ENCODE results near the gene ALX4.
A peak's percentile ranks its signal among the peaks of the same experiment; 100 is the strongest.

Gene ALX4

GRCh38 chr11:44309478-44310205 lies at the start of gene ALX4:
Gene ALX4 (minus strand): TSS chr11:44310139. CDS start chr11:44310062, 77 bp downstream.
- H3K27ac Mint-ChIP-seq = peak within 1 kb of the TSS; percentile 33
- no peaks in the 10 kb centered on the region for H3K36me3 Mint-ChIP-seq (ENCODE audit: low read depth)
- DNase-seq = peak; percentile 53
- H3K4me1 Mint-ChIP-seq (ENCODE audit: low read depth) = peaks cover 31% of the 10 kb centered on the region
- H3K27me3 Mint-ChIP-seq = peaks cover 96% of the 10 kb centered on the region
- H3K9me3 Mint-ChIP-seq = no peaks in the 10 kb centered on the region
- H3K4me3 Mint-ChIP-seq = peak within 1 kb of the TSS; percentile 52

GRCh38 chr11:44359162-44359561 lies 49.2 kb upstream of the ALX4 start:
- H3K9me3 Mint-ChIP-seq = no peaks in the 10 kb centered on the region
- no peak for DNase-seq
- no peaks in the 10 kb centered on the region for H3K4me1 Mint-ChIP-seq (ENCODE audit: low read depth)
- no peak overlapping the region for H3K4me3 Mint-ChIP-seq
- H3K27me3 Mint-ChIP-seq = peaks cover 33% of the 10 kb centered on the region
- H3K36me3 Mint-ChIP-seq (ENCODE audit: low read depth) = no peaks in the 10 kb centered on the region
- no peak overlapping the region for H3K27ac Mint-ChIP-seq

- Mint-ChIP-seq H3K9me3 (no peaks in the 10 kb centered on the region), H3K4me3 (no peak overlapping the region), H3K36me3 (ENCODE audit: low read depth) (no peaks in the 10 kb centered on the region), H3K27me3 (peaks cover 36% of the 10 kb centered on the region), H3K4me1 (ENCODE audit: low read depth) (no peaks in the 10 kb centered on the region), H3K27ac (no peak overlapping the region)
- no peak for DNase-seq
These were observed 48.8 kb upstream of the ALX4 start for GRCh38 chr11:44358713-44359112.

- Mint-ChIP-seq H3K4me3 (no peak overlapping the region), H3K9me3 (no peaks in the 10 kb centered on the region), H3K27me3 (peaks cover 40% of the 10 kb centered on the region), H3K4me1 (ENCODE audit: low read depth) (no peaks in the 10 kb centered on the region), H3K27ac (no peak overlapping the region), H3K36me3 (ENCODE audit: low read depth) (no peaks in the 10 kb centered on the region)
- no peak for DNase-seq
These were observed 47.8 kb upstream of the ALX4 start for GRCh38 chr11:44357711-44358110.

- no peak for DNase-seq
- Mint-ChIP-seq H3K4me1 (ENCODE audit: low read depth) (no peaks in the 10 kb centered on the region), H3K4me3 (no peak overlapping the region), H3K9me3 (no peaks in the 10 kb centered on the region), H3K27me3 (peaks cover 50% of the 10 kb centered on the region), H3K27ac (no peak overlapping the region), H3K36me3 (ENCODE audit: low read depth) (no peaks in the 10 kb centered on the region)
These were observed 46.4 kb upstream of the ALX4 start for GRCh38 chr11:44356351-44356750.

- no peak for DNase-seq
- no peak overlapping the region for H3K4me3 Mint-ChIP-seq
- H3K36me3 Mint-ChIP-seq (ENCODE audit: low read depth) = no peaks in the 10 kb centered on the region
- no peaks in the 10 kb centered on the region for H3K4me1 Mint-ChIP-seq (ENCODE audit: low read depth)
- H3K27me3 Mint-ChIP-seq = peaks cover 62% of the 10 kb centered on the region
- no peak overlapping the region for H3K27ac Mint-ChIP-seq
- H3K9me3 Mint-ChIP-seq = no peaks in the 10 kb centered on the region
These were observed 42.1 kb upstream of the ALX4 start for GRCh38 chr11:44351898-44352498.

- Mint-ChIP-seq H3K36me3 (ENCODE audit: low read depth) (no peaks in the 10 kb centered on the region), H3K9me3 (no peaks in the 10 kb centered on the region), H3K4me1 (ENCODE audit: low read depth) (no peaks in the 10 kb centered on the region), H3K4me3 (no peak overlapping the region), H3K27me3 (peaks cover 60% of the 10 kb centered on the region), H3K27ac (no peak overlapping the region)
- no peak for DNase-seq
These were observed 41.2 kb upstream of the ALX4 start for GRCh38 chr11:44351006-44351660.

GRCh38 chr11:44349328-44349727 lies 39.4 kb upstream of the ALX4 start:
- Mint-ChIP-seq H3K4me1 (ENCODE audit: low read depth) (no peaks in the 10 kb centered on the region), H3K9me3 (no peaks in the 10 kb centered on the region), H3K36me3 (ENCODE audit: low read depth) (no peaks in the 10 kb centered on the region), H3K4me3 (no peak overlapping the region), H3K27me3 (peaks cover 52% of the 10 kb centered on the region), H3K27ac (no peak overlapping the region)
- DNase-seq = no peak

- Mint-ChIP-seq H3K4me1 (ENCODE audit: low read depth) (no peaks in the 10 kb centered on the region), H3K27ac (no peak overlapping the region), H3K27me3 (peaks cover 51% of the 10 kb centered on the region), H3K9me3 (no peaks in the 10 kb centered on the region), H3K36me3 (ENCODE audit: low read depth) (no peaks in the 10 kb centered on the region), H3K4me3 (no peak overlapping the region)
- no peak for DNase-seq
These were observed 38.8 kb upstream of the ALX4 start for GRCh38 chr11:44348721-44349120.

- H3K4me1 Mint-ChIP-seq (ENCODE audit: low read depth) = no peaks in the 10 kb centered on the region
- H3K36me3 Mint-ChIP-seq (ENCODE audit: low read depth) = no peaks in the 10 kb centered on the region
- H3K4me3 Mint-ChIP-seq = no peak overlapping the region
- H3K27me3 Mint-ChIP-seq = peaks cover 52% of the 10 kb centered on the region
- no peak for DNase-seq
- H3K9me3 Mint-ChIP-seq = no peaks in the 10 kb centered on the region
- H3K27ac Mint-ChIP-seq = no peak overlapping the region
These were observed 38.2 kb upstream of the ALX4 start for GRCh38 chr11:44348114-44348513.

- Mint-ChIP-seq H3K4me3 (no peak overlapping the region), H3K36me3 (ENCODE audit: low read depth) (no peaks in the 10 kb centered on the region), H3K4me1 (ENCODE audit: low read depth) (no peaks in the 10 kb centered on the region), H3K27me3 (peaks cover 47% of the 10 kb centered on the region), H3K9me3 (no peaks in the 10 kb centered on the region), H3K27ac (no peak overlapping the region)
- DNase-seq = no peak
These were observed 37.6 kb upstream of the ALX4 start for GRCh38 chr11:44347538-44347937.

GRCh38 chr11:44346983-44347382 lies 37.0 kb upstream of the ALX4 start:
- Mint-ChIP-seq H3K36me3 (ENCODE audit: low read depth) (no peaks in the 10 kb centered on the region), H3K27ac (no peak overlapping the region), H3K9me3 (no peaks in the 10 kb centered on the region), H3K4me3 (no peak overlapping the region), H3K27me3 (peaks cover 43% of the 10 kb centered on the region), H3K4me1 (ENCODE audit: low read depth) (no peaks in the 10 kb centered on the region)
- no peak for DNase-seq

- no peaks in the 10 kb centered on the region for H3K4me1 Mint-ChIP-seq (ENCODE audit: low read depth)
- H3K9me3 Mint-ChIP-seq = no peaks in the 10 kb centered on the region
- no peak overlapping the region for H3K4me3 Mint-ChIP-seq
- DNase-seq = no peak
- no peak overlapping the region for H3K27ac Mint-ChIP-seq
- no peaks in the 10 kb centered on the region for H3K36me3 Mint-ChIP-seq (ENCODE audit: low read depth)
- peaks cover 36% of the 10 kb centered on the region for H3K27me3 Mint-ChIP-seq
These were observed 35.8 kb upstream of the ALX4 start for GRCh38 chr11:44345781-44346180.

GRCh38 chr11:44344921-44345320 lies 35.0 kb upstream of the ALX4 start:
- Mint-ChIP-seq H3K4me1 (ENCODE audit: low read depth) (no peaks in the 10 kb centered on the region), H3K9me3 (no peaks in the 10 kb centered on the region), H3K27ac (no peak overlapping the region), H3K27me3 (peaks cover 35% of the 10 kb centered on the region), H3K4me3 (no peak overlapping the region), H3K36me3 (ENCODE audit: low read depth) (no peaks in the 10 kb centered on the region)
- DNase-seq = no peak

- Mint-ChIP-seq H3K27ac (no peak overlapping the region), H3K4me3 (no peak overlapping the region), H3K36me3 (ENCODE audit: low read depth) (no peaks in the 10 kb centered on the region), H3K9me3 (no peaks in the 10 kb centered on the region), H3K27me3 (peaks cover 31% of the 10 kb centered on the region), H3K4me1 (ENCODE audit: low read depth) (no peaks in the 10 kb centered on the region)
- no peak for DNase-seq
These were observed 34.5 kb upstream of the ALX4 start for GRCh38 chr11:44344423-44344820.
